GM21447 (cell line): Measurements from ENCODE around the gene FRK.
"Not testable (repeated sequence)": the region's sequence is repeated elsewhere in the genome, so short reads cannot be mapped to it uniquely, and the experiment has no call there.

ENCODE experiments used
- ATAC-seq: cut with Tn5 transposase; IDR thresholded peaks from one replicate; pipeline ENCODE4 v1.9.1; 2021; ENCODE audit not compliant: unreplicated experiment

Gene FRK, protein sequence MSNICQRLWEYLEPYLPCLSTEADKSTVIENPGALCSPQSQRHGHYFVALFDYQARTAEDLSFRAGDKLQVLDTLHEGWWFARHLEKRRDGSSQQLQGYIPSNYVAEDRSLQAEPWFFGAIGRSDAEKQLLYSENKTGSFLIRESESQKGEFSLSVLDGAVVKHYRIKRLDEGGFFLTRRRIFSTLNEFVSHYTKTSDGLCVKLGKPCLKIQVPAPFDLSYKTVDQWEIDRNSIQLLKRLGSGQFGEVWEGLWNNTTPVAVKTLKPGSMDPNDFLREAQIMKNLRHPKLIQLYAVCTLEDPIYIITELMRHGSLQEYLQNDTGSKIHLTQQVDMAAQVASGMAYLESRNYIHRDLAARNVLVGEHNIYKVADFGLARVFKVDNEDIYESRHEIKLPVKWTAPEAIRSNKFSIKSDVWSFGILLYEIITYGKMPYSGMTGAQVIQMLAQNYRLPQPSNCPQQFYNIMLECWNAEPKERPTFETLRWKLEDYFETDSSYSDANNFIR

DNA sequence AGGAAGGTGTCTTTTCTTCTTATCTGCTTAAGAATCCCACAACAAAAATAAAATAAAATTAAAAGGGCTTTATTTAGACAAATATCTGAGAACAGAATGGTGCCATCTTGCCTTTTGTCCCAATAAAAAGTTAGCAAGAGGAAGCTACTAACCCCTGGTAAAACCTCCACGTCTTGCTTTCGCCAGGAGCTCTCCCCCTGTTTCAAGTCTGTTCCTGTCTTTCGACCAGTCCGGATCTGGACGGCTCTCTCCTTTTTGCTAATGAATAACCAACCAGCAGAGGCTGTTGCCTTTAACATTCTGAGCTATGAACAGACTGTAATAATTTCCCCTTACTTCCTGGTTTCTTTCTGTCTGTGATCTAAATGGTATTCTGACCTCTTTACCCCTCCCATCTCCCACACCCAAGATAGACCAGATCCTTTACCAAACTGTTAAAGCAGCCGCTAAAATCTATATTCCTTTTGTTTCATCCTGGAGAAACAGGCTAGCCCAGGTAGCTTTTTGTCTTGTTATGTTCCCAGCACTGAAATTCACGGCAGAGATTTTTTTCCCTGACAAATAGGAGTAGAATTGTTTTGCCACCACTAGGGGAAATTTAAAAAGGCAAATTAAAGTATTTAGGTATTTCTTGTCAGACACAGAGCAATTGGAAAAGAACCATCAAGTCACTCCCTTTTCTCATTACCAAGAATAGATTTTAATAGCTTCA lies at the start of gene FRK:
Gene FRK, minus strand, starts transcription at position 320 of the 712 bp plus-strand sequence. CDS start 580 bp downstream, outside the sequence.
- ATAC-seq: no peak

DNA sequence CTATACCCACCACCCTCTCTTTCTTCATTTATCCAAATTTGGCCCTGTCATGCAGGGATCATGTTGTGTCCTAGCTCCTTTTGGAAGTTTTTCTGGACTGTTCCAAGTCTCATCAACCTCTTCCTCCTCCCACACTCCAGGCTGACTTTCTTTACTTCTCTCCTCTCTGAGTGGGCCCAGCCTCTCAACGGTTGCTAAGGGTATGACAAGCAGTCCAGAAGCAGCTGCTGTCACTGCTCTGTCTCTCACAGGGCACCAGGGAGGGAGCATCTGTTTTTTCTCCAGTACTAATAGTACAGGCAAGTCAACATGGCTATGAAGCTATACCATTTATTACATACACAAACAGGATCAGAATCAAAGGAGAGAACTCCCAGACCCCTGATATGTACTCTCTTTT lies 48.1 kb upstream of the FRK start:
- no peak for ATAC-seq

DNA sequence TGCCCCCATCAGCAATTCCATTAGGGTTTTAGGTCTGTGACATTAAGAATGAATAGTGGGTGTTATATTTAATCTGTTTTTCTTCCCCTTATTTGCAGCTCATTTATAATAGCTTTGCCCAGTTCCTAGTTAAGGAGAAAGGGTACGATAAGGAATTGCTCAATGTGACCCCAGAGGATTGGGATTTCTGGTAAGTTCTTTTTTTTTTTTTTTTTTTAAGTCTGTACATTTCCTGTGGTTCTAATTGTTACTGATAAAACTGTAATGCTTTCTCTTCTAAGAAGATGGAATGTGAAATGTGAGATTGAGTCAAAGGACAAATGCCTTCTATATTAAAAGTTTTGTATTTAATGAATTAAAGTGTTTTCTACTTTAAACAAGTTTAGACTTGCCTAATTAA lies 45.5 kb upstream of the FRK start:
- no peak for ATAC-seq

DNA sequence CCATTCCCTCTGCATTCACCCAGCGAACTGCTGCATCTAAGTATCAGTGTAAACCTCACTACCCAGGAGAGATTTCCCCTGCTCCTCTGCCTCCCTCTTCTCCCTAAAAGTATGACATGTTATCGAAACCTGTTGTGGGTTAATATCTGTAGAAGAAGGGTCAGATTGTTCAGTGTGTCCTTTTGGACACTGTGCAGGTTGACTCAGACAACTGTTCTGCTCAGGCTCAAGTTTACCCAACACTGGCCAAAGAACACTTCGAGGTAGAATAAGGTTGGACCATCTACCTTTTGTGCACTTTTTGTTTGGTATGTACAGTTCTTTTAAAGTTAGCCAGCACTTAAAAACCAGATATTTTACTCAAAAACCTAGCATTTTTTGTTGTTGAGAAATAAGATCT lies 44.6 kb upstream of the FRK start:
- no peak for ATAC-seq

DNA sequence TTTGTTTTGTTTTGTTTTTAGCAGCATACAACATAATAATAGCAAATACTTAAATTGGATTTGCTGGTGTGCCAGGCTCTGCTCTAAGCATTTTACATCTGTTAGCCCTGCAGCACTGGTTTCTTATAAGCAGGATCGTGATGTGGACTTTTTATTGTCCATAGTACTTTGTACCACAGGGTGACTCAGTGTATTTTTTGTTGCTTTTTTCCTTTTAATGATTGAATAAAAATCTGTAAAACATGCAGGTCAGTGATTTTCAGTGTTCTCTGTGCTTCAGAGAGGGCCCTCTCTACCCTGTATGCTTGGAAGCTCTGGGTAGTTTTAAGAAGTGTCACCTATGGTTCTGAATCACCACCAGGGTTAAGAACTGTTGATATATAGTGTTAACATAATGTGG lies 43.9 kb upstream of the FRK start:
- ATAC-seq: no peak

DNA sequence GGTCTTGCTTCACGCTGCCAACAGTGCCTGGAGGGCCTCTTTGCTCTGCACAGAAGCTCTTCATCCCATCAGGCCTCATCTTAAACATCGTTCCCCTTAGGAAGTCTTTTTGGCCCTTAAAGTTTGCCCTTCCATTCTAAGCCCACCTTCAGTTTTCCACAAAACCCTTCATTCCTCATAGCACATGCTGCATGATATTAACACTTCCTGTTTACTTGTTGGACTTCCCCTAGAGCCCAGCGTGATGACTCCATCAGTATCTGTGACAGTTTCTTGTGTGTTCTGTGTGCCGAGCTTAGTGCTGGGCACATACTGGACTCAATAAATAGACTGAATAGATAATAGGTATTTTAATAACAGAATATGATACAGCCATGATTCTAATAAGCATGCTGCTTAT lies 42.2 kb upstream of the FRK start:
- ATAC-seq: no peak

DNA sequence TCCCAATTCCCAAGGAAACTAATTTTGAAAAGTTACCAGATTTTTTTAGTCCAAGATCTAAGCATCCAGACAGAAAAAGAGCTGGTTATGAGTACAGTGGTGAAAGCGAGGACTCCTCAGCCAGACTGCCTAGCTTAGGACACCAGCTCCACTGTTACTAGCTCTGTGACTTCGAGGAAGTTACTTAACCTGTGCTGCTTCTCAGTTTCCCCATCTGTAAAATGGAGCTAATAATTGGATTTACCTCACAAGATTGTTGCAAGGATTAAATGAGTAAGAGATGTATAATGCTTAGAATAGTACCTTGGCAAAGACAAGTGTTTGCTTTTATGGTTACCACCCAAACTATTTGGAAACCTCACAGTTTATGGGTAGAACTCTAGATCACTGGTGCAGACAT lies 41.1 kb upstream of the FRK start:
- ATAC-seq: no peak

DNA sequence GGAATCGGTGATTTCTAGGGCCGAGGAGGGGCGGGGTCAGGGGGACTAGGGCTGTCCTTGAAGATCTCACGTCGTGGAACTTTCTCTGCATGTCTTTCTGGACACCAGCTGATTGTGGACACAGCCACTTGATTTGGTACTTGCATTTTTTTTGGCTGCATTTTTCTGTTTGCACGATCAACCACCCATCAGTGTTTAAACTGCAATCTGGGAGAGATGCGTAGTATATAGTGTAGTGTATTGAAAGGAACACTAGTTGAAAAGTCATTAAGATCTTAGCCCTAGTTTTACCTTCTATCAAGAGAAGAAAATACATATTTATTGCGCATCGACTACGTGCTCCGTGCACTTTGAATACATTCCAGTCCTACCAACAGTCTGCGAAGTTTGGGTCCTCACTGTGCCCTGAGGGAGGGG lies 40.6 kb upstream of the FRK start:
- ATAC-seq: no peak

DNA sequence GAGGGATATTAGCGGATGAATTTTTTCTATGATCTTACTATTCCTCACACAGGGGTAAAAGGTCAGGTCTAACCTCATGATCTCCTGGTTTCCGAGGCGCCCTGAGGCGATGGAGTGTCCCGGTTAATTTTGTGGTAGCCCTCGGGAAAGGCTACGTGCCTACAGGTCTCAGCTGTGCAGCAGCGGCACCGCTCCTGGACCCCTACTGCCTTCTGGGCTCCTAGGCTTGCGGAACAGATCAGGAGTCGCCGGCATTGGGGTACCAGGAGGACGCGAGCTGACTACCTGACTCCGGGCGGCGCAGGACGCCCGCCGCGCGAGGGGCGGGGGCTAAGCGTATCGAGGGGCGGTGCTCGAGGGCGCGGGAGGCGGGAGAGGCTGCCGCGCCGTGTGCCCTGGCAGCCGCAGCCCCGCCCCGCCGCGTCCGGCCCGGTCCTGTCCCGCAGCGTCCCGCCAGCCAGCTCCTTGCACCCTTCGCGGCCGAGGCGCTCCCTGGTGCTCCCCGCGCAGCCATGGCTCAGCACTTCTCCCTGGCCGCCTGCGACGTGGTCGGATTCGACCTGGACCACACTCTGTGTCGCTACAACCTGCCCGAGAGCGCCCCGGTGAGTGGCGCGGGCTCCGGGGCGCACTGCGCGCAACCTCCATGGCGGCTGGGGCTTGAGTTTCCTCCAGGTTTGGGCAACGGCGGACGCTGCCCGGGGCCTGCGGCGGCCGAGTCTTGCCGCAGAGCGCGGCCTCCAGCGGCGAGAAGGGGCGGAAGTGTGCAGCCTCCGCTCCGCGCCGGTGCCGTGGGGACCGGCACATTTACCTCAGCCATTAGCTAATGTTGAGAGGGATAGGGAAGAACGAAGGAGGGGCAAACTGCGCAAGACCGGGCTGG lies 40.0 kb upstream of the FRK start, which contains the start of gene NT5DC1:
Gene NT5DC1, plus strand, starts transcription at position 435 of the 883 bp plus-strand sequence. Its CDS starts 78 bp downstream, at position 513.
- peak; percentile 72 for ATAC-seq

DNA sequence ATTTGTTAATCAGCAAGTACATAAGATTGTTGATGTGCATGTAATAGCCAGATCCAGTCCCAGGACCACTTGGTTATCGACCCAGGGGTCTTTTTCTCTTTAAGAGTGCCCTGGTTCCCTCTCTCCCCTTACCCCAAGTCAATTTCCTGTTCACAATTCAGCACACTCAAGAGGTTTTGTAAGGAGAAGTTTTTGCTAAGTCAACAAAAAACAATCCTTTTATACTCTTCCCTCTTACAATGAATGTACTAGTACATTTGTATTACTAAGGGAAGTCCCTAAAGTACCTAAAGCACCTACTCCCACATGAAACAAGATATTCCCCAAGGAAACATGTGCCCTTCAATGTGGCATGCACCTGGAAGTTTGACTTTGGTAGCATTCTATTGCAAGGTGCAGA lies 38.3 kb upstream of the FRK start:
- ATAC-seq: no peak

DNA sequence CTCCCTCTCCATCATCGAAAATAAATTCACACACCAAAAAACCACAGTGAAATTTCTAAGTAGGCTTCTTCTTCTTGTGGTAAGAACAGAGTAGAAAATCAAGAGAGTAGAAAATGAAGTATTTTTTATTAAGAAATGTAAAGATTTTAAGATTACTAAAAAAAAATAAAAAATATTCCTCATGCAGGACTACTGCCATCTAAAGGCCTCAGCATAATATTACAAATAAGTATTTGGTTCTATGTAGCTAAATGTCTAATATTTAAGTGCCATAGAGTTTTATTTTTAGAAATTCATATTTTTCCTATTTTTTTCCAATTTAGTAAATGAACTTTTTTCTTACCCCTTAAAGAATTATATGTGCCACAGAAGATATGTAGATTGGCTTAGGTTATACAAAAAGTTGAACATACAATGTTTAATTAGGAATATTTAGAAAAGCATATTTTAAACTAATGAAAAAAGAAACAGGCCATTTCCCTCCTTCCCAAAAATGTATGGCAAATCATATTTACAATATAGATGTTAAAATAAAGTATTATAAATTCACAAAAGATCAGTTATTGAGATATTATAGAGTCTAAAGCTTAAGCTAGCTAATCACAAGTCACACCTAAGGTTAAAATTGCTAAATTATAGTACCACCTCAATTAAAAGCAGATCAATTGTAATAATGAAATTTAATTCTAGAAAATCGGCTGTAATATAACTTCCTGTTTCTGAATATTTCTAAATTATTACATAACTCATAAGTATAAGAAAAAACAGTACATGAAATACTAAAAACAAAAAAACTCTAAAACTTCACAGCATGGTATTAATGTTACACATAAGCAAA lies 36.5 kb upstream of the FRK start:
- ATAC-seq: no peak

DNA sequence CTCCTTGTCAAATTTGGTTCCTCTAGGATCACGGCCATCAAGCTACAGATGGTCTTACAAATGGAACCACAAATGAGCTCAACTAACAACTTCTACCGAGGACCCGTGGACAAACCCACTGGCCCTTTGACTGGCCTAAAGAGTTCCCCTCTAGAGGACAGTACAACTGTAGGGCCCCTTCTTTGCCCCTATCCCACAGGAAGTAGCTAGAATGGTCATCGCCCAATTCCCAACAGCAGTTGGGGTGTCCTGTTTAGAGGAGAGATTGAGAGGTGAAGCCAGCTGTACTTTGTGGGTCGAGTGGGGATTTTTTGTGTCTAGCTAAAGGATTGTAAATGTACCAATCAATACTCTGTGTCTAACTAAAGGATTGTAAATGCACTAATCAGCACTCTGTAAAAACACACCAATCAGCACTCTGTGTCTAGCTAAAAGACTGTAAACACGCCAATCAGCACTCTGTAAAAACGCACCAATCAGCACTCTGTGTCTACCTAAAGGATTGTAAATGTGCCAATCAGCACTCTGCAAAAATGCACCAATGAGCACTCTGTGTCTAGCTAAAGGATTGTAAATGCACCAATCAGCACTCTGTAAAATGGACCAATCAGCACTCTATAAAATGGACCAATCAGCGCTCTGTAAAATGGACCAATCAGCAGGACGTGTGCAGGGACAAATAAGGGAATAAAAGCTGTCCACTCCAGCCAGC lies 35.5 kb upstream of the FRK start:
- not testable (repeated sequence) for ATAC-seq

DNA sequence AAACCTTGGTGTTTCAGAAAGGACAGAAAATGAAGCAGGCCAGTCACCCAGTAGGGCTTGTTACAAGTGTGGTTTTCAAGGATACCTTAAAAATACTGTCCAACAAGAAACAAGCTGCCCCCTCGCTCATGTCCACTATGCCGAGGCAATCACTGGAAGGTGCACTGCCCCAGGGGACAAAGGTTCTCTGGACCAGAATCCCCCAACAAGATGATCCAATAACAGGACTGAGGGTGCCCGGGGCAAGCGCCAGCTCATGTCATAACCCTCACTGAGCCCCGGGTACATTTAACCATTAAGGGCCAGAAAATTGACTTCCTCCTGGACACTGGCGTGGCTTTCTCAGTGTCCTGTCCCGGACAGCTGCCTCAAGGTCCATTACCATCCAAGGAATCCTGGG lies 33.4 kb upstream of the FRK start:
- no peak for ATAC-seq

DNA sequence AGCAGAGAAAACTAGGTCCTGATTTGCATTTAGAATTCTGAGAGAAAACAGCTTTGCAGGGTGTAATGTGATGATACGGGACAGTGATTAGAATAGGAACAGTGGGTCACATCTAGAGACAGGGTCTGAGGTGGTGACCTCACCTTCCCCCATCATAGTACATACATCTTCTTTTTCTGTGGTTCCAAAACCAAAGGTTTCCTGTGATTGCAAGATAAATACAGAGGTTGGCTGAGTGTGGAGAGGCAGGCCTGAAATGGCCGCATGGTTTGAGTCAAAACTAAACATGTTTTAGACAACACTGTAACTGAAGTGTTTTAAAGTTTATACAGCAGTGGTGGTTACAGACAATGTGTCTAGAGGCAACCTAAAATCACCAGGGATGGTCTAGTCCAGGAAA lies 29.6 kb upstream of the FRK start:
- ATAC-seq: peak; percentile 54

DNA sequence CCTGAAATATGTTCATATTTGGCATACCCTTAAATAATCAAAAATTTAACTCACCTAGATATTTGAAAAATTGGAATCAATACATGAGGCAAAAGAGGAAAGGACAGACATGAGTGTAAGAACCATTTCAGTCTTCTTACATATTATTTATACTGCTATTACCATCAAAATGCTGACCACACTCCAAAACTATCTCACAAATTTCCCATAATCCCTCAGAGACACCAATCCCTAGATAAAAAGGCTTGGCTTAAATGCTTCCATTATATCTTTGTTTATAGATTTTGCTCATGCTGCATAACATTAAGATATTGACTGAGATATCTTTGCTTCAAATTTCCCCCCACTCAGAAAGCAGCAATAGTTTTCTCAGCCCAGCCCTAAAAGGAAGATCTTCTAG lies 28.3 kb upstream of the FRK start:
- ATAC-seq: no peak

DNA sequence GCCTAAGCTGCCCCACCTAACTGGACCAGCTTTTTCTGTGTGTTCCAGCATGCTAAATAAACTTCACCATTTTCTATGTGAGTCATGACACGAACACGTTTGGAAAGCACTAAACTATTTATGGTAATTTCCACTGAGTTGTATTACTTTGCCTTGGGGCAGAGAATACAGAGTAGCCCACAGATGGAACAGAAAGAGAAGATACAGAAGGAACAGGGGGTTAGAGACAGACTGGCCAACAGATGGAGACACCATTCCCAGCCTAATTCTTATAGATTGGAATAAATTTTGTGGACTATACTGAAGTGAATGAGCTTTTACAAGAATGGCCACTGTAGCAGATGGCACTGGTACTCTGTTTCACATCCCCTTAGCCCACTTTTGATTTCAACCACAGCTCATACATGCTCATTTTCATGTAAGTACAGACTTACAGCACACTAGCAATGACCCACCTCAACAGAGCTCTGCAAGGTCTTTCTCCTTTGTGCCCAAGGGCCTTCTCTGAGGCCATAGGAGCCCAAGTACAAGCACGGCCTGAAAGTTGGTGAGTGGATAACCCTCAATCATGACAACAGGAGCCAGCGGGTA lies 26.8 kb upstream of the FRK start:
- ATAC-seq: peak; percentile 94

DNA sequence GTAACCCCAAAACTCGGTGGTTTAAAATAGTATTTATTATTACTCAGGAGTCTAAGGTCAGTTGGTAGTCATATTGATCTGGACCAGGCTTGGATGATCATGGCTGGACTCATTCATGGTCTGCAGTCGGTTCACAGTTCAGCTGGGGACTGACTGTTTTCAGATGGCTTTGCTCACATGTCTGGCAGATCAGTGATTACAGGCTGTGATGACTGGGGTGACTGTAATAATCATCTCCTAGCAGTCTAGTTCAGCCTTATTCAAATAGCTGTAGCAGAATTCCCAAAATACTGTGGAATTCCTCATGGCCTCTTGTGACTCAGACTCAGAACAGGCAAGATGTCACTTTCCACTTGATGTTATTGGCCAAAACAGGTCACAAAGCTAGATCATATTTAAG lies 23.6 kb upstream of the FRK start:
- ATAC-seq: no peak

DNA sequence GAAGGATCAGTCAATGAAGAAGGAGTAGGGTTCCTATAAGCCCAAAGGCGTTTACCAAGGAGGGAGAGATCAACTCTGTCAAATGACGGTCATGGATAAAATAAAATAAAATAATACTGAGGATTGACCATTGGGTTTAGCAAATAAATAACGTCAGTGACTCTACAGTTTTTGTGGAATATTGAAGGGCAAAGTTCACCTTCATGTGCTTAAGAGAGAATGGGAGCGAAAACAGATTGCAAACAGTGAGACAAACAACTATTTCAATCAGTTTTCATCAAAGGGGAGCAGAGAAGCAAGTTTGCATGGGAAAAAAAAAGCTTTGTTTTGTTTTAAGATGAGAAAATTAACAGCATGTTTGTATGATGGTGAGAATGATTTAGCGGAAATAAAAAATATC lies 22.4 kb upstream of the FRK start:
- ATAC-seq: no peak

DNA sequence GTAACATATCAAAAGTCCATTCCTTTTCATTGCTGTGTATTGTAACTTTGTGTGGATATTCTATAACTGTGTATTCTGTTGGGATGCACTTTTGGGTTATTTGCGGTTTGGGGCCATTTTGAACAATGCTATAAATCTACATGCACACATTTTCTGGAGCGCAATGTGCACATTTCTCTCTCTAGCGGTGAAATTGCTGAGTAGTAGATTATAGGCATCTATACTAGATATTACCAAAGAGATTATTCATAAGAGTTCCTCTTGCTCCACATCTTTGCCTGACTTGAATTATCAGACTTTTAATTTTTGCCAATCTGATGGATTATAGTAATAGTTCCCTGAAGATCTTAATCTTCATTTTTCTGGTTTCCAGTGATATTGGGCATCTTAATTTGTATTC lies 18.3 kb upstream of the FRK start:
- no peak for ATAC-seq
